Colon (tissue), 2 donors: ENCODE measurements around the gene GCNT1.
"Not testable (repeated sequence)": the region's sequence is repeated elsewhere in the genome, so short reads cannot be mapped to it uniquely, and the experiment has no call there.

ENCODE experiments used
- FAIRE-seq: peaks from 2 replicates; lab custom pipeline; 2012; peaks lifted over from hg19 to GRCh38; lab: Jason Lieb, UNC
- donor health status: control.
- donor health status: control.

Gene GCNT1

GRCh38 chr9:76458903-76459693, at the start of gene GCNT1:
GCNT1 (plus strand) TSS chr9:76459182; CDS start chr9:76502382, 43,200 bp downstream.
- no peak for FAIRE-seq

GRCh38 chr9:76412638-76413037, 46.3 kb upstream of the GCNT1 start:
- no peak for FAIRE-seq

GRCh38 chr9:76413658-76414057, 45.3 kb upstream of the GCNT1 start:
- no peak for FAIRE-seq

GRCh38 chr9:76414661-76415060, 44.3 kb upstream of the GCNT1 start:
- no peak for FAIRE-seq

- FAIRE-seq: no peak
Measured at GRCh38 chr9:76415154-76415553, 43.8 kb upstream of the GCNT1 start.

GRCh38 chr9:76415731-76416130, 43.3 kb upstream of the GCNT1 start:
- no peak for FAIRE-seq

- FAIRE-seq: no peak
Measured at GRCh38 chr9:76417394-76417793, 41.6 kb upstream of the GCNT1 start.

- FAIRE-seq: no peak
Measured at GRCh38 chr9:76419782-76420380, 39.1 kb upstream of the GCNT1 start.

- FAIRE-seq: no peak
Measured at GRCh38 chr9:76423216-76424177, 35.5 kb upstream of the GCNT1 start.

- FAIRE-seq: no peak
Measured at GRCh38 chr9:76424491-76424890, 34.5 kb upstream of the GCNT1 start.

GRCh38 chr9:76425677-76426453, 33.1 kb upstream of the GCNT1 start:
- FAIRE-seq: no peak

- FAIRE-seq: no peak
Measured at GRCh38 chr9:76426807-76427419, 32.1 kb upstream of the GCNT1 start.

- FAIRE-seq: no peak
Measured at GRCh38 chr9:76431601-76432000, 27.4 kb upstream of the GCNT1 start.

- FAIRE-seq: no peak
Measured at GRCh38 chr9:76433406-76433805, 25.6 kb upstream of the GCNT1 start.

GRCh38 chr9:76433836-76434235, 25.1 kb upstream of the GCNT1 start:
- no peak for FAIRE-seq

GRCh38 chr9:76434897-76435296, 24.1 kb upstream of the GCNT1 start:
- not testable (repeated sequence) for FAIRE-seq

GRCh38 chr9:76437017-76437699, 21.8 kb upstream of the GCNT1 start:
- FAIRE-seq: not testable (repeated sequence)

GRCh38 chr9:76438841-76439588, 20.0 kb upstream of the GCNT1 start:
- no peak for FAIRE-seq

- FAIRE-seq: no peak
Measured at GRCh38 chr9:76441551-76442322, 17.2 kb upstream of the GCNT1 start.
